HepG2 (cell line): ENCODE data around the gene IGSF5. TPM values are rescaled to one million over a fixed set of nuclear protein-coding genes. Genes with fewer than 3 reads are reported as not detected.

Experiments used
- ATAC-seq: fragments of 200-7000 bp; cut with Tn5 transposase; 3 replicates; pipeline ENCODE4 v1.9.1; 2020; ENCODE audit warnings: mild to moderate bottlenecking, moderate library complexity
- BruUV-seq: library from RNA; stranded (reverse); fragments of 400-500 nt; replicated peaks from 2 replicates; lab custom pipeline; 2021; lab: Mats Ljungman, UMichigan
- CTCF ChIA-PET: fragments of 300-600 bp; formaldehyde crosslinking; extraction: SDS; loops from one replicate; lab custom pipeline; 2021; ENCODE audit warnings: low total read pairs, inconsistent platforms, low intra/inter-chr PET ratio; lab: Yijun Ruan, JAX
- POLR2A ChIA-PET: fragments of 350-600 bp; sonication (Branson Sonifier 250); formaldehyde crosslinking; loops from one replicate; lab custom pipeline; 2020; ENCODE audit warnings: antibody characterized with exemption, inconsistent platforms; lab: Yijun Ruan, JAX
- DNase-seq: peaks from one replicate; pipeline ENCODE4 v3.0.0-alpha.2; 2015; ENCODE audit warnings: low spot score
- FAIRE-seq: peaks from 3 replicates; lab custom pipeline; 2011; peaks lifted over from hg19 to GRCh38; lab: Jason Lieb, UNC
- H2AFZ ChIP-seq: one replicate; pipeline ENCODE4 v1.6.1; 2011; ENCODE audit warnings: low read length, inconsistent platforms
- H3K27ac ChIP-seq: fragments of 300-600 bp; 3 replicates; pipeline ENCODE4 v1.8.0; 2011; ENCODE audit warnings: mixed run types, mild to moderate bottlenecking, mixed read lengths, low read length, inconsistent platforms; ENCODE audit not compliant: insufficient read depth; ENCODE audit errors: extremely low read length
- H3K27me3 ChIP-seq, 2 experiments: fragments of 200-600 bp in 1 of 2; 2 replicates in 1 of 2; 3 replicates in 1 of 2; pipeline versions ENCODE4 v1.6.0 to v1.8.0; 2011; ENCODE audit warnings: low read length in 2 of 2, mild to moderate bottlenecking in 2 of 2, moderate library complexity in 2 of 2, inconsistent platforms in 1 of 2; ENCODE audit not compliant: insufficient read depth in 2 of 2, control insufficient read depth in 1 of 2
- H3K36me3 ChIP-seq, 2 experiments: fragments of 200-600 bp in 1 of 2; replicated peaks in 1 of 2; 2 replicates in 1 of 2; 3 replicates in 1 of 2; pipeline versions ENCODE4 v1.5.1 to v1.8.0; 2011; ENCODE audit warnings: low read length in 2 of 2, inconsistent platforms in 1 of 2; ENCODE audit not compliant: insufficient read depth in 2 of 2, control insufficient read depth in 1 of 2
- H3K4me1 ChIP-seq: 2 replicates; pipeline ENCODE4 v1.5.1; 2012; ENCODE audit warnings: low read length, inconsistent platforms; ENCODE audit not compliant: insufficient read depth
- H3K4me2 ChIP-seq: 2 replicates; pipeline ENCODE4 v1.6.0; 2011; ENCODE audit warnings: low read depth, low read length, inconsistent platforms
- H3K4me3 ChIP-seq, 3 experiments: fragments of 200-600 bp in 1 of 3; sonication (generic), shearing (Covaris generic) in 1 of 3; replicated peaks in 1 of 3; 2 replicates each; pipeline ENCODE4 v1.5.1; 2011 to 2016; ENCODE audit warnings: low read length in 3 of 3, inconsistent platforms in 2 of 3, low read depth in 2 of 3, mild to moderate bottlenecking in 2 of 3, control low read depth in 1 of 3, mixed read lengths in 1 of 3; ENCODE audit not compliant: insufficient read depth in 1 of 3
- H3K79me2 ChIP-seq: one replicate; pipeline ENCODE4 v1.6.1; 2011; ENCODE audit warnings: low read length, inconsistent platforms; ENCODE audit not compliant: insufficient read depth
- H3K9ac ChIP-seq: 2 replicates; pipeline ENCODE4 v1.6.0; 2011; ENCODE audit warnings: mild to moderate bottlenecking, low read depth, low read length, inconsistent platforms; ENCODE audit not compliant: insufficient read depth
- H3K9me3 ChIP-seq: 2 replicates; pipeline ENCODE4 v1.5.1; 2012; ENCODE audit warnings: mild to moderate bottlenecking, low read length
- H4K20me1 ChIP-seq: 2 replicates; pipeline ENCODE4 v1.6.0; 2011; ENCODE audit warnings: inconsistent platforms, mild to moderate bottlenecking, low read length, moderate library complexity; ENCODE audit not compliant: insufficient read depth
- ELF3 ChIP-seq: IDR thresholded peaks from 2 replicates; pipeline ENCODE4 v1.6.1; 2016; ENCODE audit warnings: missing genetic modification reagents, missing compliant biosample characterization
- KDM5B ChIP-seq: sonication (generic); formaldehyde crosslinking; IDR thresholded peaks from 2 replicates; pipeline ENCODE4 v1.4.0; 2020; ENCODE audit warnings: missing genetic modification reagents, mild to moderate bottlenecking, borderline replicate concordance
- ZNF501 ChIP-seq: sonication (generic); formaldehyde crosslinking; IDR thresholded peaks from 2 replicates; pipeline ENCODE4 v1.5.1; 2020; ENCODE audit warnings: mild to moderate bottlenecking, moderate library complexity, missing genetic modification reagents
- ZSCAN25 ChIP-seq: sonication (generic); formaldehyde crosslinking; IDR thresholded peaks from 2 replicates; pipeline ENCODE4 v1.8.0; 2022; ENCODE audit warnings: mild to moderate bottlenecking, missing genetic modification reagents
- WGBS: methylation state at CpG from one replicate; pipeline ENCODE4 v1.1.6; 2017; ENCODE audit warnings: low lambda C conversion rate; 5-methylcytosine and 5-hydroxymethylcytosine counted together
- in situ Hi-C: cut with HindIII; loops from 2 replicates; pipeline ENCODE4 v1.10.0; 2017; ENCODE audit warnings: low pct_unique_long_range_greater_than_20kb; ENCODE audit not compliant: extremely low pct_ligation_motif_present
- intact Hi-C: fragments of 100-400 bp; cut with micrococcal nuclease; formaldehyde crosslinking; loops from one replicate; pipeline ENCODE4 v1.10.0; 2022; ENCODE audit not compliant: unreplicated experiment
- polyA plus RNA-seq, 8 experiments: library from polyadenylated mRNA; depleted of rRNA in 3 of 8; stranded (reverse) in 7 of 8; unstranded in 1 of 8; fragments of >200 nt; fragmentation: Illumina TruSeq in 4 of 8; extraction: Trizol in 4 of 8; gene quantifications; 2 replicates each; pipeline versions ENCODE4 v1.2.1 to v1.2.3, GENCODE V29; 2011 to 2016; ENCODE audit warnings: low read depth in 4 of 8, missing spikeins in 1 of 8, mixed read lengths in 1 of 8; ENCODE audit not compliant: insufficient read depth in 1 of 8
- total RNA-seq, 5 experiments: library from RNA; depleted of rRNA; stranded (reverse); fragments of >200 nt; fragmentation: Illumina TruSeq; extraction: Trizol; gene quantifications; 2 replicates each; pipeline ENCODE4 v1.2.3, GENCODE V29; 2016; ENCODE audit warnings: low read depth in 1 of 5
- TF ChIP-seq, protein P1 (sequence below): sonication (generic); formaldehyde crosslinking; IDR thresholded peaks from 2 replicates; pipeline ENCODE4 v1.5.1; 2020; ENCODE audit warnings: missing genetic modification reagents, mild to moderate bottlenecking, borderline replicate concordance
- TF ChIP-seq, protein P2 (sequence below): conservative IDR thresholded peaks from 2 replicates; pipeline ENCODE4 v1.6.1; 2018; ENCODE audit warnings: missing genetic modification reagents

Gene IGSF5
- total and polyA plus RNA-seq, 2 of the 13 experiments (the other 11 are each of a cell fraction or from before 2014, with no cell fraction given), result not detected

DNA sequence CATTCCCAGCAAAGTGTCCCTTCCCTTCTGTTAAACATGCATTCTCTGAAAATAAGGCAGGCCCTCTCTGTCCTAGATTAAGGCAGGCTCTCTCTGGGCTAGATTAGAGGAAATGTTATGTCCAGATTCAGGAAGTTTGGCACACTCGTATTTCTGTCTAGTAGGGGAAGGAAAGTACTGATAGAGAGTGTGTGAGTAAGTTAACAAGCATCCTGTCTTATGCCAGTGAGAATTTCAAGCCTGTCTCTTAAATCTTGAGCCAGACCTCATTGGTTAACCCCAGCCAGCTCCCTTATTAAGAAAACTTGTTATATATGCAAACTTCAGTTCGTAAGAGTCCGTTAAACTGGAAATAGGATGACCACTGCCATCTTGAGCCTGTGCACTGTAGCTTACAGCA is 31.6 kb downstream of the IGSF5 start:
- H3K4me1 ChIP-seq, result no peaks in the 10 kb centered on the region
- FAIRE-seq (no peak), DNase-seq (no peak)
- H3K27ac ChIP-seq, result no peak overlapping the region
- no peak overlapping the region for H3K9ac ChIP-seq
- H3K27me3 ChIP-seq, result no peaks in the 10 kb centered on the region
- WGBS, result 0% methylated on average over 2 of the region's 3 CpGs
- no peak overlapping the region for H3K4me2 ChIP-seq
- H3K4me3 ChIP-seq, result no peak overlapping the region
- intact Hi-C loops (no loop called here), in situ Hi-C loops (loop anchor here (25.0 kb wide), 1 partner anchor 336 kb away; no protein-coding TSS in a partner anchor)
- H3K36me3 ChIP-seq, result no peaks in the 10 kb centered on the region
- H3K79me2 ChIP-seq, result no peaks in the 10 kb centered on the region
- H4K20me1 ChIP-seq, result no peaks in the 10 kb centered on the region
- BruUV-seq, result no TSS peak
- CTCF ChIA-PET, result no interaction called here
- H2AFZ ChIP-seq, result no peak overlapping the region
- no peaks in the 10 kb centered on the region for H3K9me3 ChIP-seq
- TF ChIP-seq ZNF501 (CRISPR knock-in tag) (no peak), ZSCAN25 (CRISPR knock-in tag) (no peak), KDM5B (no peak), ELF3 (CRISPR knock-in tag) (no peak)
- TF ChIP-seq, protein P1, sequence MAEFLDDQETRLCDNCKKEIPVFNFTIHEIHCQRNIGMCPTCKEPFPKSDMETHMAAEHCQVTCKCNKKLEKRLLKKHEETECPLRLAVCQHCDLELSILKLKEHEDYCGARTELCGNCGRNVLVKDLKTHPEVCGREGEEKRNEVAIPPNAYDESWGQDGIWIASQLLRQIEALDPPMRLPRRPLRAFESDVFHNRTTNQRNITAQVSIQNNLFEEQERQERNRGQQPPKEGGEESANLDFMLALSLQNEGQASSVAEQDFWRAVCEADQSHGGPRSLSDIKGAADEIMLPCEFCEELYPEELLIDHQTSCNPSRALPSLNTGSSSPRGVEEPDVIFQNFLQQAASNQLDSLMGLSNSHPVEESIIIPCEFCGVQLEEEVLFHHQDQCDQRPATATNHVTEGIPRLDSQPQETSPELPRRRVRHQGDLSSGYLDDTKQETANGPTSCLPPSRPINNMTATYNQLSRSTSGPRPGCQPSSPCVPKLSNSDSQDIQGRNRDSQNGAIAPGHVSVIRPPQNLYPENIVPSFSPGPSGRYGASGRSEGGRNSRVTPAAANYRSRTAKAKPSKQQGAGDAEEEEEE (CRISPR knock-in tag), result no peak
- TF ChIP-seq, protein P2, sequence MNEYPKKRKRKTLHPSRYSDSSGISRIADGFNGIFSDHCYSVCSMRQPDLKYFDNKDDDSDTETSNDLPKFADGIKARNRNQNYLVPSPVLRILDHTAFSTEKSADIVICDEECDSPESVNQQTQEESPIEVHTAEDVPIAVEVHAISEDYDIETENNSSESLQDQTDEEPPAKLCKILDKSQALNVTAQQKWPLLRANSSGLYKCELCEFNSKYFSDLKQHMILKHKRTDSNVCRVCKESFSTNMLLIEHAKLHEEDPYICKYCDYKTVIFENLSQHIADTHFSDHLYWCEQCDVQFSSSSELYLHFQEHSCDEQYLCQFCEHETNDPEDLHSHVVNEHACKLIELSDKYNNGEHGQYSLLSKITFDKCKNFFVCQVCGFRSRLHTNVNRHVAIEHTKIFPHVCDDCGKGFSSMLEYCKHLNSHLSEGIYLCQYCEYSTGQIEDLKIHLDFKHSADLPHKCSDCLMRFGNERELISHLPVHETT (CRISPR knock-in tag), result no peak
- TF ChIP-seq, all 625 proteins: peak for 0
- no peak for ATAC-seq
- POLR2A ChIA-PET, result no interaction called here
